HG03342 (cell line): ENCODE measurements around the gene USHBP1.

Experiments
- ATAC-seq: cut with Tn5 transposase; IDR thresholded peaks from one replicate; pipeline ENCODE4 v1.9.1; 2021; ENCODE audit warnings: mild to moderate bottlenecking, moderate library complexity; ENCODE audit not compliant: unreplicated experiment

USHBP1 gene

GRCh38 chr19:17214508-17215126, 49.9 kb downstream of the USHBP1 start:
- ATAC-seq: no peak

- ATAC-seq: no peak
Measured at GRCh38 chr19:17213334-17213733, 51.2 kb downstream of the USHBP1 start.

GRCh38 chr19:17211547-17212446, 52.7 kb downstream of the USHBP1 start:
- no peak for ATAC-seq

- ATAC-seq: no peak
Measured at GRCh38 chr19:17210296-17210695, 54.2 kb downstream of the USHBP1 start.

GRCh38 chr19:17209126-17210036, 55.2 kb downstream of the USHBP1 start:
- ATAC-seq: no peak

- ATAC-seq: no peak
Measured at GRCh38 chr19:17206736-17207581, 57.6 kb downstream of the USHBP1 start.

GRCh38 chr19:17205237-17206140, 59.1 kb downstream of the USHBP1 start:
- ATAC-seq: no peak

- no peak for ATAC-seq
Measured at GRCh38 chr19:17202713-17203112, 61.8 kb downstream of the USHBP1 start.

- ATAC-seq: no peak
Measured at GRCh38 chr19:17202249-17202648, 62.3 kb downstream of the USHBP1 start.

- ATAC-seq: no peak
Measured at GRCh38 chr19:17200408-17201079, 64.0 kb downstream of the USHBP1 start.
